SK-N-SH treated with all-trans-retinoic acid at 6 μM for 48 hours (cell line): ENCODE measurements around the gene PSMC3IP.

ENCODE experiments used
- BACH2 ChIP-seq: fragments of 250-450 bp; sonication (Bioruptor Pico); IDR thresholded peaks from 2 replicates; pipeline ENCODE4 v1.9.0; 2021; ENCODE audit warnings: mild to moderate bottlenecking, borderline replicate concordance
- CSRNP3 ChIP-seq: fragments of 250-450 bp; sonication (Bioruptor Pico); IDR thresholded peaks from 2 replicates; pipeline ENCODE4 v1.5.1; 2021; ENCODE audit warnings: mild to moderate bottlenecking, moderate library complexity
- ISL1 ChIP-seq: fragments of 250-450 bp; sonication (Bioruptor Pico); IDR thresholded peaks from 2 replicates; pipeline ENCODE4 v2.1.2; 2022; ENCODE audit warnings: mild to moderate bottlenecking, moderate library complexity
- PATZ1 ChIP-seq: fragments of 250-450 bp; sonication (Bioruptor Pico); IDR thresholded peaks from 2 replicates; pipeline ENCODE4 v1.8.0; 2020; ENCODE audit warnings: mild to moderate bottlenecking, moderate library complexity, borderline replicate concordance
- POU6F1 ChIP-seq: fragments of 250-450 bp; sonication (Bioruptor Pico); IDR thresholded peaks from 2 replicates; pipeline ENCODE4 v1.8.0; 2021; ENCODE audit warnings: low read depth, mild to moderate bottlenecking, moderate library complexity, borderline replicate concordance
- RARB ChIP-seq: fragments of 250-450 bp; sonication (Bioruptor Pico); IDR thresholded peaks from 2 replicates; pipeline ENCODE4 v1.8.0; 2021; ENCODE audit warnings: mild to moderate bottlenecking, moderate library complexity
- TCF4 ChIP-seq: fragments of 250-450 bp; sonication (Bioruptor Pico); IDR thresholded peaks from 2 replicates; pipeline ENCODE4 v1.8.0; 2021; ENCODE audit warnings: mild to moderate bottlenecking, moderate library complexity, borderline replicate concordance
- TSHZ2 ChIP-seq: fragments of 250-450 bp; sonication (Bioruptor Pico); IDR thresholded peaks from 2 replicates; pipeline ENCODE4 v1.5.0; 2020; ENCODE audit warnings: mild to moderate bottlenecking, moderate library complexity
- ZC3H10 ChIP-seq: fragments of 250-450 bp; sonication (Bioruptor Pico); IDR thresholded peaks from 2 replicates; pipeline ENCODE4 v1.5.1; 2021; ENCODE audit warnings: mild to moderate bottlenecking, moderate library complexity

- TF ChIP-seq ISL1 (CRISPR knock-in tag) = no peak
- TF ChIP-seq BACH2 (CRISPR knock-in tag) = no peak
- no peak for TF ChIP-seq PATZ1
- TF ChIP-seq TSHZ2 (CRISPR knock-in tag) = no peak
- TF ChIP-seq CSRNP3 = no peak
- no peak for TF ChIP-seq POU6F1
- TF ChIP-seq RARB (CRISPR knock-in tag) = no peak
- no peak for TF ChIP-seq TCF4 (CRISPR knock-in tag)
- TF ChIP-seq ZC3H10 (CRISPR knock-in tag) = no peak
These were observed 5.9 kb downstream of the PSMC3IP start for GRCh38 chr17:42571435-42572225.
